22Rv1 (cell line): ENCODE data around the gene SMURF2.

ENCODE experiments used
- ZFX ChIP-seq: fragments of 450-650 bp; IDR thresholded peaks from 2 replicates; pipeline ENCODE4 v1.6.1; 2017; ENCODE audit warnings: antibody characterized with exemption, borderline replicate concordance
- TF ChIP-seq, protein P1 (sequence below): fragments of 450-650 bp; IDR thresholded peaks from 2 replicates; pipeline ENCODE4 v1.5.1; 2017; ENCODE audit warnings: mild to moderate bottlenecking

DNA sequence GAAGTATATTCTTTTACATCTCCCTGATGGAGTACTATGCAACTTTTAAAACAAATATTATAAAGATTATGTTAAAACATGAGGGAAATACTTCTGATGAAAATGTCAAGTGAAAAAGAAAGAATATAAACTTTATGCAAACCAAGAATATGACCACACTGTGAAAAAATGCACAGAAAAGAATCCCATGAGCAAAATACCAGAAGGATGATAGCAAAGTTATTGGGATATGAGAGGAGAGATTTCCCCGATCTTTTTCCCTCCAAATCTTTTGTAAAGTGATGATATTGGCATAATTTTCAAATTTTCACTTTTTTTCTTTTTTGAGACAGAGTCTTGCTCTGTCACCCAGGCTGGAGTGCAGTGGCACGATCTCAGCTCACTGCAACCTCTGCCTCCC, 36.6 kb upstream of the SMURF2 start:
- TF ChIP-seq, protein P1, sequence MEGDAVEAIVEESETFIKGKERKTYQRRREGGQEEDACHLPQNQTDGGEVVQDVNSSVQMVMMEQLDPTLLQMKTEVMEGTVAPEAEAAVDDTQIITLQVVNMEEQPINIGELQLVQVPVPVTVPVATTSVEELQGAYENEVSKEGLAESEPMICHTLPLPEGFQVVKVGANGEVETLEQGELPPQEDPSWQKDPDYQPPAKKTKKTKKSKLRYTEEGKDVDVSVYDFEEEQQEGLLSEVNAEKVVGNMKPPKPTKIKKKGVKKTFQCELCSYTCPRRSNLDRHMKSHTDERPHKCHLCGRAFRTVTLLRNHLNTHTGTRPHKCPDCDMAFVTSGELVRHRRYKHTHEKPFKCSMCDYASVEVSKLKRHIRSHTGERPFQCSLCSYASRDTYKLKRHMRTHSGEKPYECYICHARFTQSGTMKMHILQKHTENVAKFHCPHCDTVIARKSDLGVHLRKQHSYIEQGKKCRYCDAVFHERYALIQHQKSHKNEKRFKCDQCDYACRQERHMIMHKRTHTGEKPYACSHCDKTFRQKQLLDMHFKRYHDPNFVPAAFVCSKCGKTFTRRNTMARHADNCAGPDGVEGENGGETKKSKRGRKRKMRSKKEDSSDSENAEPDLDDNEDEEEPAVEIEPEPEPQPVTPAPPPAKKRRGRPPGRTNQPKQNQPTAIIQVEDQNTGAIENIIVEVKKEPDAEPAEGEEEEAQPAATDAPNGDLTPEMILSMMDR = no peak
- TF ChIP-seq ZFX = no peak
